ENCODE data around the gene SUN1.

The SUN1 gene

GRCh38 chr7:805261-805660 lies 27.0 kb upstream of the SUN1 start:
- H3K27me3 ChIP-seq (ENCODE audit: control insufficient read depth in 1 of 2, insufficient read depth in 2 of 2, low read length in 2 of 2) = no peaks in the 10 kb centered on the region
- H3K36me3 ChIP-seq (ENCODE audit: control insufficient read depth in 2 of 2, insufficient read depth in 2 of 2, low read length in 2 of 2) = no peaks in the 10 kb centered on the region
- H3K27ac ChIP-seq (ENCODE audit: low read length) = no peak overlapping the region
- no peaks in the 10 kb centered on the region for H3K9me3 ChIP-seq (ENCODE audit: control insufficient read depth in 2 of 2, low read length in 2 of 2)
- H3K4me3 ChIP-seq (ENCODE audit: low read length in 2 of 2) = no peak overlapping the region
- H3K9ac ChIP-seq (ENCODE audit: low read length in 2 of 2) = no peak overlapping the region
- H3K4me1 ChIP-seq (ENCODE audit: control insufficient read depth, insufficient read depth, low read length) = peaks cover 18% of the 10 kb centered on the region

- H3K9me3 ChIP-seq (ENCODE audit: control insufficient read depth in 2 of 2, low read length in 2 of 2) = no peaks in the 10 kb centered on the region
- no peak overlapping the region for H3K9ac ChIP-seq (ENCODE audit: low read length in 2 of 2)
- no peaks in the 10 kb centered on the region for H3K27me3 ChIP-seq (ENCODE audit: control insufficient read depth in 1 of 2, insufficient read depth in 2 of 2, low read length in 2 of 2)
- peaks cover 56% of the 10 kb centered on the region for H3K4me1 ChIP-seq (ENCODE audit: control insufficient read depth, insufficient read depth, low read length)
- peak overlapping the region; percentile 18 to 64 for H3K4me3 ChIP-seq (ENCODE audit: low read length in 2 of 2)
- H3K36me3 ChIP-seq (ENCODE audit: control insufficient read depth in 2 of 2, insufficient read depth in 2 of 2, low read length in 2 of 2) = no peaks in the 10 kb centered on the region
- H3K27ac ChIP-seq (ENCODE audit: low read length) = peak overlapping the region; percentile 95
Observed at GRCh38 chr7:815284-816216, 16.7 kb upstream of the SUN1 start.

- Histone ChIP-seq H3K4me1 (ENCODE audit: control insufficient read depth, insufficient read depth, low read length) (peaks cover 60% of the 10 kb centered on the region), H3K27ac (ENCODE audit: low read length) (peak overlapping the region; percentile 95), H3K36me3 (ENCODE audit: control insufficient read depth in 2 of 2, insufficient read depth in 2 of 2, low read length in 2 of 2) (no peaks in the 10 kb centered on the region), H3K9me3 (ENCODE audit: control insufficient read depth in 2 of 2, low read length in 2 of 2) (no peaks in the 10 kb centered on the region), H3K4me3 (ENCODE audit: low read length in 2 of 2) (peak overlapping the region in 1 of 2 donors; percentile 85), H3K27me3 (ENCODE audit: control insufficient read depth in 1 of 2, insufficient read depth in 2 of 2, low read length in 2 of 2) (no peaks in the 10 kb centered on the region), H3K9ac (ENCODE audit: low read length in 2 of 2) (no peak overlapping the region)
Observed at GRCh38 chr7:816300-816750, 16.0 kb upstream of the SUN1 start.

GRCh38 chr7:816751-817671 lies 15.3 kb upstream of the SUN1 start:
- Histone ChIP-seq H3K27ac (ENCODE audit: low read length) (peak overlapping the region; percentile 66), H3K9me3 (ENCODE audit: control insufficient read depth in 2 of 2, low read length in 2 of 2) (no peaks in the 10 kb centered on the region), H3K4me1 (ENCODE audit: control insufficient read depth, insufficient read depth, low read length) (peaks cover 63% of the 10 kb centered on the region), H3K4me3 (ENCODE audit: low read length in 2 of 2) (peak overlapping the region; percentile 72 to 85), H3K36me3 (ENCODE audit: control insufficient read depth in 2 of 2, insufficient read depth in 2 of 2, low read length in 2 of 2) (no peaks in the 10 kb centered on the region), H3K27me3 (ENCODE audit: control insufficient read depth in 1 of 2, insufficient read depth in 2 of 2, low read length in 2 of 2) (no peaks in the 10 kb centered on the region), H3K9ac (ENCODE audit: low read length in 2 of 2) (peak overlapping the region; percentile 81 to 87)

DNA sequence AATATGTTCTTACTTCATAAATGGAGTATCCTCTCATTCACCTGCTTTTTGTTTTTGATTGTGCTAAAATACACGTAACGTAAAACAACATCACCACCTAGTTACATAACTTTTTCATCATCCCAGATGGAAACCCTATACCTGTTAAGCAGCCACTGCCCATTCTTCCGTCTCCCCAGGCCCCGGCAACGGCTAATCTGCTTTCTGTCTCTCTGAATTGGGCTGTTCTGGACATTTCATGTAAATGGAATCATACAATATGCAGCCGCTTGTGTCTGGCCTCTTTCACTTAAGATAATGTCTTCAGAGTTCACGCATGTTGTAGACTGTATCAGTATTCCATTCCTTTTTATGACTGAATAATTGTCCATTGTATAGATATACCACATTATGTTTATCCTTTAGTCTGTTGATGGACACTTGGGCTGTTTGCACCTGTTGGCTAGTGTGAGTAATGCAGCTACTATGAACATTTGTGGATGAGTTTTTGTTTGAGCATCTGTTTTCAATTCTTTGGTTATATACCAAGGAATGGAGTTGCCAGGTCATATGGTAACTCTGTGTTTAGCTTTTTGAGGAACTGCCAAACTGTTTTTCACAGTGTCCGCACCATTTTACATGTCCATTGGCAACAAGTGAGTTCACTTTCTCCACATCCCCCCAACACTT lies 14.1 kb upstream of the SUN1 start:
- Histone ChIP-seq H3K27ac (ENCODE audit: low read length) (no peak overlapping the region), H3K9me3 (ENCODE audit: control insufficient read depth in 2 of 2, low read length in 2 of 2) (no peaks in the 10 kb centered on the region), H3K9ac (ENCODE audit: low read length in 2 of 2) (peak overlapping the region in 1 of 2 donors; percentile 87), H3K36me3 (ENCODE audit: control insufficient read depth in 2 of 2, insufficient read depth in 2 of 2, low read length in 2 of 2) (peaks cover 3 to 4% of the 10 kb centered on the region in 2 donors), H3K4me1 (ENCODE audit: control insufficient read depth, insufficient read depth, low read length) (peaks cover 63% of the 10 kb centered on the region), H3K27me3 (ENCODE audit: control insufficient read depth in 1 of 2, insufficient read depth in 2 of 2, low read length in 2 of 2) (no peaks in the 10 kb centered on the region), H3K4me3 (ENCODE audit: low read length in 2 of 2) (peak overlapping the region in 1 of 2 donors; percentile 50)

GRCh38 chr7:820341-820740 lies 11.9 kb upstream of the SUN1 start:
- Histone ChIP-seq H3K27me3 (ENCODE audit: control insufficient read depth in 1 of 2, insufficient read depth in 2 of 2, low read length in 2 of 2) (no peaks in the 10 kb centered on the region), H3K4me1 (ENCODE audit: control insufficient read depth, insufficient read depth, low read length) (peaks cover 58% of the 10 kb centered on the region), H3K36me3 (ENCODE audit: control insufficient read depth in 2 of 2, insufficient read depth in 2 of 2, low read length in 2 of 2) (peaks cover 3 to 5% of the 10 kb centered on the region in 2 donors), H3K4me3 (ENCODE audit: low read length in 2 of 2) (no peak overlapping the region), H3K27ac (ENCODE audit: low read length) (no peak overlapping the region), H3K9ac (ENCODE audit: low read length in 2 of 2) (no peak overlapping the region), H3K9me3 (ENCODE audit: control insufficient read depth in 2 of 2, low read length in 2 of 2) (no peaks in the 10 kb centered on the region)

DNA sequence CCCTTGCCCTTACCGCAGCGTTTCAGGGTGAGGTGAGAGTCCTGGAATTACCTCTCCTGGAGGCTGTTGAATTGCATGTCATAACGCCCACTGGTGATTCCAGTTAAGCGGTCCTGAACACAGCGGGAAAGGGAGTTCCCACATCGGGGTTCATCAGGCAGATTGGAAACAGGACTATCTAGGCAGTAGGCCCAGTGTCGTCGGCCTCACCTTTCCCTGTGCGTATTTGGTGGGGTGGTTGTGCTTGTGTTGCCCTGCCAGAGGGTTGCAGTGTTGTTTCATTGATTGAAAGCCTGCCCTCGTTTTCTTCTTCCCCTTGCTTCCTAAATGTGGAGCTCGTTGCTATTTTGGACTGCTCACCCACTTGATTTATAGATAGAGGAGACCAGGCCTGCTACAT lies 10.6 kb upstream of the SUN1 start:
- H3K4me3 ChIP-seq (ENCODE audit: low read length in 2 of 2) = peak overlapping the region in 1 of 2 donors; percentile 40
- no peaks in the 10 kb centered on the region for H3K27me3 ChIP-seq (ENCODE audit: control insufficient read depth in 1 of 2, insufficient read depth in 2 of 2, low read length in 2 of 2)
- no peaks in the 10 kb centered on the region for H3K9me3 ChIP-seq (ENCODE audit: control insufficient read depth in 2 of 2, low read length in 2 of 2)
- H3K4me1 ChIP-seq (ENCODE audit: control insufficient read depth, insufficient read depth, low read length) = peaks cover 60% of the 10 kb centered on the region
- H3K27ac ChIP-seq (ENCODE audit: low read length) = peak overlapping the region; percentile 56
- H3K9ac ChIP-seq (ENCODE audit: low read length in 2 of 2) = peak overlapping the region in 1 of 2 donors; percentile 42
- peaks cover 3 to 6% of the 10 kb centered on the region in 2 donors for H3K36me3 ChIP-seq (ENCODE audit: control insufficient read depth in 2 of 2, insufficient read depth in 2 of 2, low read length in 2 of 2)

DNA sequence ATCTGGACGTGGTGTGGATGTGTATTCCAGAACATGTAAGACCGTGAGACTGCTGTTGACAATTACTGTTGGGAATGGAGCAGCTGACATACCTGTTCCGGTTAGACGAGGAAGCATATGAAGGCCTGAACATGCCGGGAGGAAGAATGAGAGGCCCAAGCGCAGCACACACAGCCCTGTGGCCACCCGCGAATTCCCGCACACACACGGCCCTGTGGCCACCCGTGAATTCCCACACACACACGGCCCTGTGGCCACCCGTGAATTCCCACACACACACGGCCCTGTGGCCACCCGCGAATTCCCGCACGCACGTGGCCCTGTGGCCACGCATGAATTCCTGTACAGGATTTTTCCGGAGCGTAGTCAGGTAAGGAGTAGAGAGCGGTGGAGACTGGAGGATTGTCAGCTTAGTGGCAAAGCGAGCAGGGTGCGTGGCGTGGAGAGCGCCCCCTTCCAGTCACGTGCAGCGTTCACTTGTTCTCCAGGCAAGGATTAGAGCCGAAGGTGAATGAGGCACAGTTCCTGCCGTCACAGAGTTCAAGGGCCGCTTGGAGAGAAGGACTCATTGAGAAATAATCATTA lies 9.5 kb upstream of the SUN1 start:
- H3K27me3 ChIP-seq (ENCODE audit: control insufficient read depth in 1 of 2, insufficient read depth in 2 of 2, low read length in 2 of 2) = no peaks in the 10 kb centered on the region
- peaks cover 3 to 6% of the 10 kb centered on the region in 2 donors for H3K36me3 ChIP-seq (ENCODE audit: control insufficient read depth in 2 of 2, insufficient read depth in 2 of 2, low read length in 2 of 2)
- H3K9ac ChIP-seq (ENCODE audit: low read length in 2 of 2) = peak overlapping the region in 1 of 2 donors; percentile 21
- H3K9me3 ChIP-seq (ENCODE audit: control insufficient read depth in 2 of 2, low read length in 2 of 2) = no peaks in the 10 kb centered on the region
- peak overlapping the region; percentile 58 for H3K27ac ChIP-seq (ENCODE audit: low read length)
- no peak overlapping the region for H3K4me3 ChIP-seq (ENCODE audit: low read length in 2 of 2)
- H3K4me1 ChIP-seq (ENCODE audit: control insufficient read depth, insufficient read depth, low read length) = peaks cover 58% of the 10 kb centered on the region

- Histone ChIP-seq H3K9ac (ENCODE audit: low read length in 2 of 2) (no peak overlapping the region), H3K27me3 (ENCODE audit: control insufficient read depth in 1 of 2, insufficient read depth in 2 of 2, low read length in 2 of 2) (no peaks in the 10 kb centered on the region), H3K27ac (ENCODE audit: low read length) (peak overlapping the region; percentile 58), H3K4me1 (ENCODE audit: control insufficient read depth, insufficient read depth, low read length) (peaks cover 53% of the 10 kb centered on the region), H3K4me3 (ENCODE audit: low read length in 2 of 2) (no peak overlapping the region), H3K9me3 (ENCODE audit: control insufficient read depth in 2 of 2, low read length in 2 of 2) (no peaks in the 10 kb centered on the region), H3K36me3 (ENCODE audit: control insufficient read depth in 2 of 2, insufficient read depth in 2 of 2, low read length in 2 of 2) (peaks cover 3 to 6% of the 10 kb centered on the region in 2 donors)
Observed at GRCh38 chr7:823649-824048, 8.6 kb upstream of the SUN1 start.

- H3K36me3 ChIP-seq (ENCODE audit: control insufficient read depth in 2 of 2, insufficient read depth in 2 of 2, low read length in 2 of 2) = peaks cover 3 to 6% of the 10 kb centered on the region in 2 donors
- peaks cover 58% of the 10 kb centered on the region for H3K4me1 ChIP-seq (ENCODE audit: control insufficient read depth, insufficient read depth, low read length)
- H3K4me3 ChIP-seq (ENCODE audit: low read length in 2 of 2) = no peak overlapping the region
- H3K27me3 ChIP-seq (ENCODE audit: control insufficient read depth in 1 of 2, insufficient read depth in 2 of 2, low read length in 2 of 2) = no peaks in the 10 kb centered on the region
- H3K9me3 ChIP-seq (ENCODE audit: control insufficient read depth in 2 of 2, low read length in 2 of 2) = no peaks in the 10 kb centered on the region
- no peak overlapping the region for H3K9ac ChIP-seq (ENCODE audit: low read length in 2 of 2)
- peak overlapping the region; percentile 58 for H3K27ac ChIP-seq (ENCODE audit: low read length)
Observed at GRCh38 chr7:824081-824480, 8.2 kb upstream of the SUN1 start.

All from stomach smooth muscle (tissue), 2 donors.